Placental epithelial cell (primary cell): ENCODE data around the gene ZSWIM9. TPM values are rescaled to one million over a fixed set of nuclear protein-coding genes. Genes with fewer than 3 reads are reported as not detected.

Experiments used
- total RNA-seq: library from RNA; depleted of rRNA; stranded (reverse); fragments of >200 nt; gene quantifications from 2 replicates; pipeline ENCODE4 v1.2.3, GENCODE V29; 2012

The ZSWIM9 gene
- total RNA-seq: 2.0 and 2.1 TPM in 2 replicates

GRCh38 chr19:48169939-48170803, at the start of gene ZSWIM9, which contains the start of gene LIG1:
Gene ZSWIM9, plus strand, starts transcription at chr19:48170680. Its CDS starts 1,123 bp downstream, at chr19:48171803.
Gene LIG1, minus strand, starts transcription at chr19:48170344. Its CDS starts 4,778 bp downstream, at chr19:48165566.

Other genes with a start within 250 kb of the ZSWIM9 start
- gene BSPH1, start 178.5 kb upstream of the ZSWIM9 start, total RNA-seq: not detected in 2 replicates
- not detected in 2 replicates for gene ELSPBP1, start 176.0 kb upstream of the ZSWIM9 start, total RNA-seq
- not detected in 2 replicates for gene CABP5, start 126.6 kb upstream of the ZSWIM9 start, total RNA-seq
- gene PLA2G4C, start 59.9 kb upstream of the ZSWIM9 start, total RNA-seq: 1.2 TPM in 2 replicates
- gene LIG1, start 336 bp upstream of the ZSWIM9 start, total RNA-seq: 34.2 and 43.6 TPM in 2 replicates
- gene CARD8, start 85.2 kb downstream of the ZSWIM9 start, total RNA-seq: 9.1 and 16.1 TPM in 2 replicates
- 0.33 and 0.79 TPM in 2 replicates for gene ZNF114, start 99.4 kb downstream of the ZSWIM9 start, total RNA-seq
- 73.0 and 115 TPM in 2 replicates for gene EMP3, start 154.9 kb downstream of the ZSWIM9 start, total RNA-seq
- gene TMEM143, start 193.3 kb downstream of the ZSWIM9 start, total RNA-seq: 7.0 and 11.0 TPM in 2 replicates
- gene SYNGR4, start 193.7 kb downstream of the ZSWIM9 start, total RNA-seq: not detected in 2 replicates
- 198 and 212 TPM in 2 replicates for gene KDELR1, start 220.9 kb downstream of the ZSWIM9 start, total RNA-seq
- gene GRIN2D, start 223.0 kb downstream of the ZSWIM9 start, total RNA-seq: 1.8 and 3.9 TPM in 2 replicates